Limb (tissue), 2 donors: Measurements from ENCODE around the gene TMEM181.
"Not testable (repeated sequence)": the region's sequence is repeated elsewhere in the genome, so short reads cannot be mapped to it uniquely, and the experiment has no call there.

Experiments used
- DNase-seq, 2 donors: peaks; one replicate each; pipeline ENCODE4 v3.0.0-alpha.2; 2016; ENCODE audit errors: extremely low spot score in 2 of 2

Gene TMEM181

GRCh38 chr6:158536891-158537798, 22.7 kb upstream of the TMEM181 start:
- peak; percentile 18 to 68 for DNase-seq

- no peak for DNase-seq
Observed at GRCh38 chr6:158538741-158539140, 21.1 kb upstream of the TMEM181 start.

DNA sequence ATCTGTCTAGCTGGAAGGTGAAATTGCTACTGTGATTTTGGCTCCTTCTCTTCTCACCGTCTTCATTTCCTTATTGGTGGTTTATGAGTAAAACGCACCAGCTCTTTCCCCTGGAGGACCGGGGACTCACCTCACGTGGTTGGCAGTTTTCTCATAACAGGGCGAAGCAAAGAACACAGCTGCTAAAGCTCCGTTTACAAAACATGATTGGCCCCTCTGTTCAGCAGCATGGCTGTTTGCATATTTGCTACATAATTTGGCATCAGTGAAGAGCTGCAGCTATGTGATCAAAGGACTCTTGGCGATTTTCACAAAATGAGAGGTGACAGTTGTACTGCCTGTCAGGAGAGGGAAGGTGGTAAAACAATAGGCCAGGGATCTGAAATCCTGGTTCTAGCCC, 20.5 kb upstream of the TMEM181 start:
- no peak for DNase-seq

- DNase-seq = no peak
Observed at GRCh38 chr6:158539881-158540280, 20.0 kb upstream of the TMEM181 start.

GRCh38 chr6:158543606-158544185, 16.2 kb upstream of the TMEM181 start:
- no peak for DNase-seq

DNA sequence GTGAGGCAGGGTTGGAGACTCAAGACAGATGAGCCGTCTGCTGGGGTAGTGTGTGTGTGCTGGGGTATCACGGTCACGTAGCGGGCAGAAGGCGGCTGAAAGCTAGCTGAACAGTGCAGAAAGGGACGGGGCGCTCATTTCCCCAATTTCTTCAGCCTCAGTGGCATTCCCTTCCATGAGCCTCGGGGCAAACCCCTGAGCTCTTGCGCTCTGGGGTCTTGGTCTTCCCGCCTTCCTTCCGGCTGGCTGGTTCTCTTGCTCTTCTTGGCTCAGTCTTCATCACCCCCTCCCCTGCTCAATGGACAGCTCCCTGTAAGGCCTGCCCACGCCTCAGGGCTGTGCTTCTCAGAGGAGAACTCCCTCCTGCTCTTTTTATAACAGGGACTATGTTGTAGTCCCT, 15.5 kb upstream of the TMEM181 start:
- no peak for DNase-seq

DNA sequence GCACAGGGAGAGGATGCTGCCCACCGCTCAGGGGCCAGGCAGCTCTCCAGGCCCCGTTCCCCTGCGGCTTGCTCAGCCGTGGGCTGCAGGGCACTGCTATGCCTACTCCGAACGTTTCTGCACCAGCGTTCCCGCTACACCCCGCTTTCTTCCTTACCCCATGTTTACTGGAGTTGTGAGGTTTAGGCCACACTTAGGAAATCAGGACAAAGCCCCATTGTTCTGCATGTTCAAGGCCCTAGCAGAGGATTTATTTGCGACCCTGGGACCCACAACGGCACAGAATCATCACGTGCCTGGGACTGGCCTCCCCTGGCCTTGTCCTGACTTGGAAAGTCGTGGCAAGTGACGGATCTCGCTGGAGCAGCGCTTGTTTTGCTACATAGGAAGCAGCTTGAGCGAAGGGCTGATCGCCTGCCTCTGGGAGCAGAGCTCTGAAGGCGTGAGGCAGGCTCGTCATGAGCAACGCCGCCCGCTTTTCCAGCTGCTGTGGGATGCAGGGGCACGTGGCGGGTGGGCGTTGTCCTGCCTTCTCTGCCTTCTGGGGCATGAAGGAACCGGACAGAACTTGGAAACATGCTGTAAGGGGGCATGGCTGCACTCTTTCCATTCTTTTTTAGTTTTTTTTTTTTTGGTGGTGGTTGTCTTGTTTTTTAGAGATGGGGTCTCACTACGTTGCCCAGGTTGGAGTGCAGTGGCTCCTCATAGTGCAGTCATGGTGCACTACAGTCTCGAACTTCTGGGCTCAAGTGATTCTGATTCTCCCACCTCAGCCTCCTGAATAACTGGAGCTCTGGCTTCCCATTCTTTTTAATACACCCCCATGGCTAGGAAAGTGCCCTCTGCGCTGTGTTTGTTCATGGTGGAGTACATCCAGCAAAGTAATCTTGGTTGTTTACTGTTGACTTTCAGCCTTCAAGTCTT, 14.6 kb upstream of the TMEM181 start:
- no peak for DNase-seq

DNA sequence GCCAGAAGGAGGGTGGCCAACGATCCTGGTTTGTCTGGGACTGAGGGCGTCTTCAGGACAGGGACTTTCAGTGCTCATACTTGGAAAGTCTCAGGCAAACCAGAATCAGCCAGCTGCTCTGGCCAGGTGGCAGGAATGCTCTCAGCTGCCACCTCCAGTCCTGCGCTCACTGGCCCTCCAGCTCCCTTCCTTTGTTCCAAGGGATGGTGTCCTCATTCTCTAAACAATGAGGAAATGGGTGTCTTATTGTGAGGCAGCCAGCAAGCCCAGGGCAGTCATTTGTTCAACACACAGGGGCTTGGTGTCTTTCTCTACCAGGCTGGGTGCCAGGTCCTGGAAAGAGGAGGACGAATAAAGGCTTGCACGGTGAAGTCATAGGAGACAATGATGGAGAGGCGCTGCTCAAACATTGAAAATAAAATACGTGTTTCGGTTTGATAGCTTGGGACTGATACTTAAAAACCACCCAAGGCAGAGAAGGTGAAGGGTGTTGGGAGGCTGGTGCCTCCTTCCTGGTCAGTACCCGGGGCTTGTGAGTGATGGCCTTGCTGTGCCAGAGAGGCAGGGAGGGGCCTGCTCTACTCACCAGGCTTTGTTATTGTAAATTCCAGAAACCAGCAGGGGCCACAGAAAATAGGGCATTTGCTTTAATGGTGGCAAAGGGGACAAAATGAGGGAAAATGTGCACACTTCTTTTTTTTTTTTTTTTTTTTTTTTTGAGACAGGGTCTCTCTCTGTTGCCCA, 11.3 kb upstream of the TMEM181 start:
- DNase-seq = no peak

GRCh38 chr6:158552055-158552795, 7.7 kb upstream of the TMEM181 start:
- no peak for DNase-seq

GRCh38 chr6:158552796-158553138, 7.1 kb upstream of the TMEM181 start:
- no peak for DNase-seq

DNA sequence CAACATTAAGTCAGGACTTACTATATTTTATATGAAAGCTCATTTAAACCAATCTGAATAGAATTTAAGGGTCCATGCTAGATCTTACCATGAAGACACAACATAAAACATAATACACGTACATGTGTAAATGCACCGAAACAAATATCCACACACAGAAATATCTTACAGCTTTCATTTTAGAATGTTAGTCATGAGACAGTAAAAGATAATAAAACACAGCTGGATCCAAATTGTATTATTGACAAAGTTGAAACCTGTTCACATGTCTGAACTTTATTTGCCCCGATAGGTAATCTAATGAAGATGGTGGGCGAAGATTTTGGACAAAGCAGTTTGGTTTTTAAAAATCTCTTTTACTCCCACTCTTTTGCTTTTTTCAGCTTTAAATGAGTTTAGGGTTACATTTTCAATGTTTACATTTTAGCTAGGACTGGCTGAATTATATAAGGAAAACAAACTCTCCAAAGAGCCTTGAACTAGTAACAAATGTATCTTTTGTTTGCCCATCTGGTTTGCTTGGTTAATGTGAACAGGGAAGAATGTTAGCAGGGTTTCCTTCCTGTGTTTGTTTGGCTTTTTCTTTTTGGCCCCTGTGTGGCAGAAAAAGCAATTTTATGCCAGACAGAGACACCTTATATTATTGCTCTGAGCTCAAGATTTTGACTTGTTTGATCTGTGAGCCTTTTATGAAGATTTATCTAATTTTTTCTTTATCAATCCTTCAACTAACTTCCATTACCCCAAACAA, 5.1 kb upstream of the TMEM181 start:
- no peak for DNase-seq

GRCh38 chr6:158556113-158556512, 3.8 kb upstream of the TMEM181 start:
- no peak for DNase-seq

- DNase-seq = not testable (repeated sequence)
Observed at GRCh38 chr6:158557110-158557509, 2.8 kb upstream of the TMEM181 start.

- no peak for DNase-seq
Observed at GRCh38 chr6:158557927-158558326, 2.0 kb upstream of the TMEM181 start.

- DNase-seq = no peak
Observed at GRCh38 chr6:158558415-158559306, 1.2 kb upstream of the TMEM181 start.

DNA sequence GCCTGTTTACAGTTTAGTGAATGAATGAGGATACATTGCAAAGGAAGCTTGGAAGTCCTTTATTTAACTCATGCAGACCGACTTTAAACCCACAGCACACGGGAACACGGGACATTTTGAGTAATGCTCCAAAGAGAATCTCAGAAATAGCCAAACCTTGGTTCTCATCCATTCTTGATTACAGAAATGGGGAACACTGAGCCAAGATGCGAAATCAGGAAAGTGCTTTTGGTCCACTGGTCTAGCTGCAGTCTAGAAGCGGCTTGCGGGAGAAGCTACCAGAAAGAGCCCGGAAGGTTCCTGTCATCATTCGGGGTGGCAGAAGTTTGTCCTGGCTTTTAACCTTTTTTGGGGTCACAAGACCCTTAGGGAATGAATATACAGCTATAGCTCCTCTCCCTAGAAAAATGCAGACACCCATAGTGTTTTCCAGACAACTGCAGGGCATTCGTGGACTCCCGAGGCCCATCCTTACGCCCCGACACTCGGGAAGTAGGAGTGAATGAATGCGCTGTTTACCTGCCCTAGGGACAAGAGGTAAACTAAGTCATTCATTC, 475 bp upstream of the TMEM181 start:
- DNase-seq = no peak

DNA sequence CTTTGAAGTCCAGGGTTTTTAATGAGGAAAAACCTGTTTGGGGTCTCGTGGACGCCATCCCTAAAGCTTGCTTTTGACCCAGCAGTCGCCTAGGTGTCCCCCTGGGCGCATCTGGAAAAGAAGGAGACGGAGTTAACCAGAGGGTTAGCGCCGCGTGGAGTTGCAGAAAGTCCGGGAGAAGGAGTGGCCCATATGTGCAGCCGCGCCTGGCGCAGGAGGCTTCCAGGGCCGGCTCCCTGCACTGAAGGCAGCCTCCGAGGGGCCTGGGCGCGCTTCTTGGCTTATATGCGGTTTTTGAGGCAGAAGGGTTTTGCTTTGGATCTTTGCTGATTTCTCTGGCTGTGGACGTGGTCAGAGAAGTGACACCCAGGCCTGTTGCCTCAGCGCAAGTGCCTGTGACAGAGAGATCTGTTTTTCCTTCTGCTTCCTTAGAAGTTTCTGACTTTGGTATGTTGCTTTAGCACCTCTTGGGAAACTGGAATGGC, 987 bp downstream of the TMEM181 start:
- DNase-seq = peak in 1 of 2 donors; percentile 45

- no peak for DNase-seq
Observed at GRCh38 chr6:158561321-158561884, 1.5 kb downstream of the TMEM181 start.
